BLaER1 (cell line): ENCODE results near the gene LRCH4.
"Not testable (repeated sequence)": the region's sequence is repeated elsewhere in the genome, so short reads cannot be mapped to it uniquely, and the experiment has no call there.

Experiments
- H3K27ac ChIP-seq: shearing (Covaris generic); formaldehyde crosslinking; 2 replicates; pipeline ENCODE4 v1.8.1; 2022
- H3K27me3 ChIP-seq: shearing (Covaris generic); formaldehyde crosslinking; 2 replicates; pipeline ENCODE4 v1.8.1; 2022
- H3K36me3 ChIP-seq: shearing (Covaris generic); formaldehyde crosslinking; 2 replicates; pipeline ENCODE4 v1.8.1; 2022
- H3K4me1 ChIP-seq: shearing (Covaris generic); formaldehyde crosslinking; 2 replicates; pipeline ENCODE4 v1.8.1; 2022
- H3K4me2 ChIP-seq: shearing (Covaris generic); formaldehyde crosslinking; 2 replicates; pipeline ENCODE4 v1.8.1; 2022
- H3K4me3 ChIP-seq: shearing (Covaris generic); formaldehyde crosslinking; 2 replicates; pipeline ENCODE4 v1.8.1; 2022
- H3K9ac ChIP-seq: shearing (Covaris generic); formaldehyde crosslinking; 2 replicates; pipeline ENCODE4 v1.8.1; 2022
- H3K9me3 ChIP-seq: shearing (Covaris generic); formaldehyde crosslinking; 2 replicates; pipeline ENCODE4 v1.8.1; 2022
- H4K20me1 ChIP-seq: shearing (Covaris generic); formaldehyde crosslinking; 2 replicates; pipeline ENCODE4 v1.8.1; 2022
- Cebpa-rat ChIP-seq: shearing (Covaris generic); IDR thresholded peaks from 2 replicates; pipeline ENCODE4 v1.8.1; 2022

Gene LRCH4

GRCh38 chr7:100538654-100539435 is 47.1 kb downstream of the LRCH4 start, which contains the start of gene AGFG2:
TSS of gene AGFG2 (plus strand) at chr7:100539203. CDS start at chr7:100539347, 144 bp downstream.
- Histone ChIP-seq H3K9ac (peak within 1 kb of the TSS; percentile 75), H3K4me2 (peak within 1 kb of the TSS; percentile 97), H3K27ac (no peak within 1 kb of the TSS), H3K36me3 (no peaks in the 10 kb centered on the region), H3K9me3 (no peaks in the 10 kb centered on the region), H3K27me3 (no peaks in the 10 kb centered on the region; the same call in 1 of the 2 replicates), H4K20me1 (peaks cover 8% of the 10 kb centered on the region), H3K4me3 (peak within 1 kb of the TSS; percentile 81), H3K4me1 (peaks cover 17% of the 10 kb centered on the region)
- TF ChIP-seq Cebpa-rat: no peak

- peak overlapping the region; percentile 87 for H3K4me2 ChIP-seq
- no peaks in the 10 kb centered on the region for H3K36me3 ChIP-seq
- peak overlapping the region; percentile 35; the same call in 1 of the 2 replicates for H3K9ac ChIP-seq
- H4K20me1 ChIP-seq: peaks cover 8% of the 10 kb centered on the region
- peak overlapping the region; percentile 62 for H3K4me3 ChIP-seq
- H3K9me3 ChIP-seq: no peaks in the 10 kb centered on the region
- no peak overlapping the region for H3K27ac ChIP-seq
- peaks cover 17% of the 10 kb centered on the region for H3K4me1 ChIP-seq
- no peaks in the 10 kb centered on the region; the same call in 1 of the 2 replicates for H3K27me3 ChIP-seq
- no peak for TF ChIP-seq Cebpa-rat
Measured at GRCh38 chr7:100538348-100538653, 47.6 kb downstream of the LRCH4 start.

- H3K36me3 ChIP-seq, H3K27me3 ChIP-seq, H3K4me2 ChIP-seq, H3K27ac ChIP-seq, H3K9ac ChIP-seq, H3K9me3 ChIP-seq, H3K4me3 ChIP-seq, H4K20me1 ChIP-seq: not testable (repeated sequence)
- H3K4me1 ChIP-seq: peaks cover 21% of the 10 kb centered on the region
Measured at GRCh38 chr7:100536695-100537094, 49.2 kb downstream of the LRCH4 start.

GRCh38 chr7:100535982-100536381 is 49.9 kb downstream of the LRCH4 start:
- H3K27me3 ChIP-seq, H3K36me3 ChIP-seq, H4K20me1 ChIP-seq, H3K9me3 ChIP-seq, H3K9ac ChIP-seq, H3K27ac ChIP-seq, H3K4me3 ChIP-seq, H3K4me2 ChIP-seq: not testable (repeated sequence)
- H3K4me1 ChIP-seq: peaks cover 24% of the 10 kb centered on the region

- peaks cover 7% of the 10 kb centered on the region; the same call in 1 of the 2 replicates for H3K4me1 ChIP-seq
- TF ChIP-seq Cebpa-rat: no peak
- no peak overlapping the region for H3K4me2 ChIP-seq
- no peak overlapping the region for H3K4me3 ChIP-seq
- no peaks in the 10 kb centered on the region for H3K27me3 ChIP-seq
- no peaks in the 10 kb centered on the region for H3K9me3 ChIP-seq
- H3K27ac ChIP-seq: no peak overlapping the region
- H3K36me3 ChIP-seq: no peaks in the 10 kb centered on the region
- H3K9ac ChIP-seq: no peak overlapping the region
- H4K20me1 ChIP-seq: no peaks in the 10 kb centered on the region
Measured at GRCh38 chr7:100532165-100533022, 53.5 kb downstream of the LRCH4 start.

GRCh38 chr7:100528108-100528866 is 57.6 kb downstream of the LRCH4 start:
- not testable (repeated sequence) for H4K20me1 ChIP-seq, H3K4me2 ChIP-seq, H3K27ac ChIP-seq, H3K4me3 ChIP-seq, H3K9ac ChIP-seq, H3K9me3 ChIP-seq, H3K4me1 ChIP-seq, H3K36me3 ChIP-seq, H3K27me3 ChIP-seq
